Measurements from ENCODE around the gene MYO1C. TPM values are rescaled to one million over a fixed set of nuclear protein-coding genes. Genes with fewer than 3 reads are reported as not detected.
A peak's percentile ranks its signal among the peaks of the same experiment; 100 is the strongest.
"Not testable (repeated sequence)": the region's sequence is repeated elsewhere in the genome, so short reads cannot be mapped to it uniquely, and the experiment has no call there.

Gene MYO1C
- 10 to 100 TPM; 66.4 to 70.2 (median 70.0) TPM for polyA plus RNA-seq (ENCODE audit: insufficient read length in 3 of 3)

GRCh38 chr17:1492249-1493206 lies at the start of gene MYO1C:
MYO1C (minus strand) TSS chr17:1492686; CDS start chr17:1492487, 199 bp downstream.
- DNase-seq (ENCODE audit: low read depth in 3 of 3, low spot score in 2 of 3): no peak

GRCh38 chr17:1541367-1541904 lies 49.0 kb upstream of the MYO1C start:
- no peak for DNase-seq (ENCODE audit: low read depth in 3 of 3, low spot score in 2 of 3)

- DNase-seq (ENCODE audit: low read depth in 3 of 3, low spot score in 2 of 3): no peak
Measured at GRCh38 chr17:1539811-1540210, 47.3 kb upstream of the MYO1C start.

- no peak for DNase-seq (ENCODE audit: low read depth in 3 of 3, low spot score in 2 of 3)
Measured at GRCh38 chr17:1535737-1536136, 43.3 kb upstream of the MYO1C start.

GRCh38 chr17:1533661-1534325 lies 41.3 kb upstream of the MYO1C start:
- no peak for DNase-seq (ENCODE audit: low read depth in 3 of 3, low spot score in 2 of 3)

GRCh38 chr17:1532836-1533602 lies 40.5 kb upstream of the MYO1C start:
- no peak for DNase-seq (ENCODE audit: low read depth in 3 of 3, low spot score in 2 of 3)

- DNase-seq (ENCODE audit: low read depth in 3 of 3, low spot score in 2 of 3): no peak
Measured at GRCh38 chr17:1529863-1530262, 37.4 kb upstream of the MYO1C start.

GRCh38 chr17:1526876-1527275 lies 34.4 kb upstream of the MYO1C start:
- DNase-seq (ENCODE audit: low read depth in 3 of 3, low spot score in 2 of 3): not testable (repeated sequence)

GRCh38 chr17:1522626-1523025 lies 30.1 kb upstream of the MYO1C start:
- no peak for DNase-seq (ENCODE audit: low read depth in 3 of 3, low spot score in 2 of 3)

- DNase-seq (ENCODE audit: low read depth in 3 of 3, low spot score in 2 of 3): no peak
Measured at GRCh38 chr17:1521086-1521640, 28.7 kb upstream of the MYO1C start.

- DNase-seq (ENCODE audit: low read depth in 3 of 3, low spot score in 2 of 3): no peak
Measured at GRCh38 chr17:1519678-1520077, 27.2 kb upstream of the MYO1C start.

GRCh38 chr17:1518410-1518809 lies 25.9 kb upstream of the MYO1C start:
- DNase-seq (ENCODE audit: low read depth in 3 of 3, low spot score in 2 of 3): no peak

- DNase-seq (ENCODE audit: low read depth in 3 of 3, low spot score in 2 of 3): peak; percentile 87 to 95 (median 87)
Measured at GRCh38 chr17:1516388-1517161, 24.1 kb upstream of the MYO1C start, which contains the start of gene INPP5K. INPP5K (minus strand) TSS chr17:1516612; CDS start chr17:1516499, 113 bp downstream.

GRCh38 chr17:1515640-1516387 lies 23.3 kb upstream of the MYO1C start:
- DNase-seq (ENCODE audit: low read depth in 3 of 3, low spot score in 2 of 3): peak; percentile 67 to 84 (median 78)

- DNase-seq (ENCODE audit: low read depth in 3 of 3, low spot score in 2 of 3): no peak
Measured at GRCh38 chr17:1512351-1512750, 19.9 kb upstream of the MYO1C start.

- DNase-seq (ENCODE audit: low read depth in 3 of 3, low spot score in 2 of 3): no peak
Measured at GRCh38 chr17:1511756-1512321, 19.4 kb upstream of the MYO1C start.

- DNase-seq (ENCODE audit: low read depth in 3 of 3, low spot score in 2 of 3): no peak
Measured at GRCh38 chr17:1511290-1511689, 18.8 kb upstream of the MYO1C start.

GRCh38 chr17:1509290-1509881 lies 16.9 kb upstream of the MYO1C start:
- DNase-seq (ENCODE audit: low read depth in 3 of 3, low spot score in 2 of 3): no peak

Measured in right renal cortex interstitium (tissue), 3 donors.